ENCODE data around the gene CLSTN2. TPM values are rescaled to one million over a fixed set of nuclear protein-coding genes. Genes with fewer than 3 reads are reported as not detected.

The CLSTN2 gene
- polyA plus RNA-seq, 4 donors, result 0.92 to 2.0 (median 1.5) TPM

DNA sequence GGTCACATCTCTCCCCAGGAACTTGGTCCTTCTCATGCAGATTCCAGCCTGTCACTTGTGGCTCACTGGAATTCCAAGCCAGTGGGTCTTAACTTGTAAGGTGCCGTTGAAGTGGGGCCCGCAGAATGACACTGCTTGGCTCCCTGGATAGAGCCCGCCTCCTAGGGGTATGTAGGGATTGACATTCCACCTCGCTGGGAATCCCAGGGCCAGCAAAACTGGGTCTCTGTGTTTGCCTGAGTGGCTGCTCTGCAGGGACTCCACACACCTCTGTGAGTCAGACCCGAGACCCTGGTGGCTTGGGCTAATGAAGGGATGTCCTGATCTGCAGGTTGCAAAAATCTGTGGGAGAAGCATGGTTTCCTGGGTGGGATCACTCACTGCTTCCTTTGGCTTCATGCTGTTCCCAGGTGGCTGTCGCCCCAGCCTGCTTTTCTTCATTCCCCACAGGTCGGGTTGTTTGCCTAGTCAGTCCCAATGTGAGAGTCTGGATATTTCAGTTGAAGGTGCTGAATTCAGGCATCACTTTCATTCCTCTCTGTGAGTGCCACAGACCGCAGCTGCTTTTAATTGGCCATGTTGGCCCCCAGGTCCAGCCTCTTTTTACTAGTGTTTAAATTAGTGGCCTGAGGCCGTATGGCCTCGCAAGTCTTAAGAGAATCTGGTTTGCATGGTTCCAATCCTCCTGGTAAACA, 586.9 kb downstream of the CLSTN2 start:
- DNase-seq (ENCODE audit: low read depth in 4 of 4, low spot score in 2 of 4), result no peak

DNA sequence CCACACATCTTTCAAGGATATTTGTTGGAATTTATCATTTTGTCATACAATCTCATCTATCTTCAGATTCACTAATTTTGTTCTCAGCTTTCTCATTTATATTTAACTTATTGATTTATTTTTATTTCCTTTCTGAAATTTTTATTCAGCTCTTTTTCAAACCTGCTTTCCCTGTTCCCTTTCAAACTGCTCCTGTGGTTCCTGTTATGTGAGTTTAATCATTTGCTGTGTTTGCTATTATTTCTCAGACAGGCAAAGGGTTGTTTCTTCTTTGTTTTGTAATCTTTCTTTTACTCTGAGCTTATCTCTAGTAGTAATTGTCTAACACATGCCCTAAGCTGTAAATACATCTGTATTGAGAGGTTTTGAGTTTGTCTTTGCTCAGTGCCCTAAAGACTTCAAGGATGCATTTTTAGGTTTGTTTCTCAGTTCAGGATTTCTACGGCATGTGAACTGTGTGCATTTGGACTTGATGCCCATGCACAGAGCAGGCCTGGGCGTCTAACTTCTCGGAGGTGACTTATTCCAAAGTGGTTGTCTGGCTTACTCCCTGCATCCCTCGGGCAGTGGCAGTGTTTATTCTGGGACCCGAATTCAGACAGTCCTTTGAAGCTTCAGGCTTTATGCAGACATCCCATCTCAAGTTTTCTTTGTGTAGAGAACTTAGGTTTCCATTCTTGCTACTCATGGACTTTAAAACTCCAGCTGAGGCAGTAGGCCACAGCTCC, 587.8 kb downstream of the CLSTN2 start:
- DNase-seq (ENCODE audit: low read depth in 4 of 4, low spot score in 2 of 4), result no peak

DNA sequence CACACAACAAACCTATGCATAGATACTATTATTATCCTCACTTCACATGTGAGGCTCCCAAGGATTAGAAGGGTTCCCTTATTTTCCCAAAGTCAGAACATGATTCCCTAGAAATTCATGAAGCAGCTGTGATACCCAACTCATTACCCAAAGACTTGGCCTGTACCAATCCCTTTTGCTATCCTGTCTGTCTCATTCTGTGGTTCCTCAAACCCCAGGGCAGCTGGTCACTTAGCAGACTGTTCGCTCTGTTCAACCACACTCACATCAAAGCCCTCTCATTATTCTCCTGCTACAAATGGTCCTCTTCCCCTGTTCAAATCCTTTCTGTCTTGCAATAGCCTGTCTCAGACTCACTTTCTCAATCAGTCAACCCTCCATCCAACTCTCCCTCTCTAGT, 588.6 kb downstream of the CLSTN2 start:
- no peak for DNase-seq (ENCODE audit: low read depth in 4 of 4, low spot score in 2 of 4)

DNA sequence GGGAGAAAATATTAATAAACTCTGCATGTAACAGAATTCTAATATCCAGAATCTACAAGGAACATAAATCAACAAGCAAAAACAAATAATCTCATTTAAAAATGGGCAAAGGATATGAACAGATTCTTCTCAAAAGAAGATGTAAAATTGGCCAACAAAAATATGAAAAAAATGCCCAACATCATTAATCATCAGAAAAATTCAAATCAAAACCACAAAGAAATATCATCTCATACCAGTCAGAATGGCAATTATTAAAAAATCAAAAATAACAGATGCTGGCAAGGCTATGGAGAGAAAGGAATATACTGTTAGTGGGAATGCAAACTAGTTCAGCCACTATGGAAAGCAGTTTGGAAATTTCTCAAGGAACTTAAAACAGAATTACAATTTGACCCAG, 592.2 kb downstream of the CLSTN2 start:
- DNase-seq (ENCODE audit: low read depth in 4 of 4, low spot score in 2 of 4), result no peak

DNA sequence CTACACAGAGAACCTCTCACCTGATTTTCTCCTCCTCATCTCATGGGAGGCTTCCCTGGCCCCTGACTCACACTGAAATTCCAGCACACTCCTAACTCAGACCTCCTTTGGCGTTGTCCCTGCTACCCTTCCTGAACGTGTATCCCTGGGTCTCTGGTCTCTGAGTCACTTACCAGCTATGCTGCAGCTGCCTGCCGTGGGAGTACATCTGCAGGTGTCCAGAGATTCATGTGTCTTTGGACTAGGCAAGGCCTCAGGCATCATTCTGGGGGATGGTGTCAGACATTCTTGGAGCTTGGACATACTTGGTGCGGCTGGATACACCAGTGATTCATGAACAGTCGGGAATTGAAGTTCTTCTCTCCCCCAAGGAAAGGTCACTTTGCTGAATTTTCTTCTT, 594.1 kb downstream of the CLSTN2 start:
- no peak for DNase-seq (ENCODE audit: low read depth in 4 of 4, low spot score in 2 of 4)

DNA sequence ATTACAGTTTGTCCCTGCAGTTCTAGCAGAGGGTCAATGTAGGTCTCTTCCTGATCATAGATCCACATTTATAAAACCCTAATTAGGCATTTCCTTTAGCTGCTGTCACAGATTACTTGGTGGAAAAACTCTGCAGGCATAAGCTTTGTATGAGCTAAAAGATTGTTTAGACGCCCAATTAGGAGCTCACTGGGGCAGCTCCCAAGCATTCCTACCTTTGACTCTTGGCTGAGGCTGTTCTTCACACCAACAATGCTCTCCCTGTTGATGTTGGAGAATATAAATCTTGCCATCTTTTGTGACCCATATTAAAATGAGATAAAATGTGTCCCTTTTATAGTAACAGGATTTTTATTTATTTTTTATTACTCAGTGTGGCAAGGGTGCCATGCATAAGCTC, 594.6 kb downstream of the CLSTN2 start:
- no peak for DNase-seq (ENCODE audit: low read depth in 4 of 4, low spot score in 2 of 4)

DNA sequence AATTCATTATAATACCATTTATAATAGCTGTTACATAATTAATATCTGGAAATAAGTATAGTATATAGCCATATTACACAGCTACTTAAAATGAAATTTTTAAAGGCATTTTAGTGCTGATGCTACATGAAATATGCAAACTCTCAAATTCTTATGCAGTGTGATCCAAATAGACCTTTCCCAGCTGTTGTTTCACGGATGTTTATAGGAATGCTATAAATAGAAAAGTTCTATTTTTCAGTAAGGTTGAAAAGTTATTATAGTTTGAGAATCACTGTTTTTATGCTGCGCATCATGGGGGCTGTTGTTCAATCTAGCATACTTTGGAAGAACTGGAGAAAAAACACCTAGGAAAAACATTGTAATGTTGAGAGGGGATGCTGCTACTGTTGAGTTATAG, 595.1 kb downstream of the CLSTN2 start:
- DNase-seq (ENCODE audit: low read depth in 4 of 4, low spot score in 2 of 4), result no peak

DNA sequence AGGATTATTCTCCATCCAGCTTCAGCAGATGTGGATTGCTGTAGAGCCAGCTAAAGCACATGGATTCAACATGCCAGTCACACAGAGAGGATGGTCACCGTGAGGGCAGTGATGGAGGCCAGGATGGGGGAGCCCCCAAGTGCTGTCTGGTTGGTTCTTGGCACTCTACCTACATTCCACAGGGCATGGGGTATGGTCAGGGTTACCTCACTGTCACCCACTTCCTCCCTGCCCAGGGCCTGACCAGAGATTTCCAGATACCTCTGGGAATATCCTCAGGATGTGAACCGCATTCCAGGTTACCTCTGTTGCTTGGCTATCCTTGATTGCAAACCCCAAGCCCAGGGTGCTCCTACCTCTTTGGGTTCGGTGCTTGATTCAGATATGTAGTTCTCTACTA, 595.6 kb downstream of the CLSTN2 start:
- no peak for DNase-seq (ENCODE audit: low read depth in 4 of 4, low spot score in 2 of 4)

DNA sequence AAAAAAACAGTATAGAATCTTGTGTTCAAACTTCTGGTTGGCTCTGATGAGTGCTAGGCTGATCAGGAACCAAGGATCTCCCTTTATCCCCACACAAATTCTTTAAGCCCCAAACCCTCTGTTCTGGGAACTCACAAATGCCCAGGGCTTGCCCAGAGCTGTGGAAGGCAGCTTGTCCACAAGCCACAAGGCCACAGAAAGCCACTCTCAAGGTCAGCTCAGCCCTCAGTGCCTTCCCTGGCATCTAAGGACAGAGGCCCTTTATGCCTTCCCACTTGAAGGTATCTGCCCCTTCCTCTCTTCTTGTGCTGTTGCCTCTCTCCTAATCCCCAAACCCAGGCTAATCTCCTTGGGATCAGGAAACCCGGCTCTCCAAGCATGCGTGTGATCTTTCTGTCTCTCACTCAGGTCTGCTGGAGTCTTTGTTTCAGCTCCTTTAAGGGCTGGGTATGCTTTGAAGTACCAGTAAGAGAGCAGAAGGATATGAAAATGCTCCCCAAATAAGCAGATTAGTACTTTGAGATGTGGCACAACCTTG, 597.9 kb downstream of the CLSTN2 start:
- no peak for DNase-seq (ENCODE audit: low read depth in 4 of 4, low spot score in 2 of 4)

DNA sequence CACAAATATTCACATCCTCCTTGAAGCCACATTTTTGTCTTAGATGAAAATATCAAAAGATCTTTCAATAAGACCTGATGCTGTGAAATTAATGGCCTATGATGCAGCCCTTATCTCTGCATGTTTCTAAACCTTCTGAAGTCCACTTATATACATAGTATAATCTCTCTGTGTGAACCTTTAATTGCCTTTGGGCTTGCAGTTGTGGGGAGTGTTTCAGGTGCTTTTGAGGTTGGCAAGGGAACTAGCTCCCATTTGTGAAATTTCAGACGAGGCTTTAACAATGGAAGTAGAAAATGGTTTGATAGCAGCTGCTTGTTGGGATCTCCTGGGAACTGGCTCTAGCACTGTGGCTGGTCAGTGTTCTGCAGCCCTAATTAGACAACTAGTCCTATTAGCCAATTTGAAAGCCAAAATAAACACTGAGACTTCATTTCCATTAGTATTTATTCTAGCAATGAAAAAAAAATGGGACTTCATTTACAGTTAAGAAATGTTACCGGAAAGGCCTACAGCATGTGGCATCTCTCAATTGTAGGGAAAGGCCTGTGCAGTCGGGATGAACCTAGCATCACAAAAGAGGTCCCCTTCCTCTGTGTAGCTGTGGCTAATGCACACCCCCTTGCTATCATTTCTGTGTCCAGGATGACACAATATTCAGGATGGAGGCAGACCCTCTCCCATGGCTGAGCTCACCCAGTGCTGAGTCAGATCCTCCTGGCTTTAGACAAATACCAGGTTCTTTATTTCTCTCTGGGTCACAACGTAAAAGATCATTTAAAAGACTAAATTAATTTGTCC, 602.1 kb downstream of the CLSTN2 start:
- no peak for DNase-seq (ENCODE audit: low read depth in 4 of 4, low spot score in 2 of 4)

DNA sequence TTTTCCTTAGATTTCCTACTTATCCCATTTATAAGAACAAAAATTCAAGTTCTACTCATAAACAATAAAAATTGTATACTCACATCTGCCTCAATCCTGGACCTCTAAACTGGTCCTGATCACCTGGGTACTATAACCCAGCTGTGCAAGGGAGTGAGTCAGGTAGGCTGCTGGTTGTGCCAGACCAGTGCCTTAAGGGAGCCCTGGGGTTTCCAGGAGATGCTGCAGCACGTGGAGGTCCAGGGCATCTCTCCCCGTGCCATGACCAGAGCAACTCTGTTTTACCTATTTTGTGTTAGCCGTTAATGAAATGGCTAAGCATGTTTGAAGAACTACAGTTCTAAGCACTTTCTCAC, 602.7 kb downstream of the CLSTN2 start:
- no peak for DNase-seq (ENCODE audit: low read depth in 4 of 4, low spot score in 2 of 4)

DNA sequence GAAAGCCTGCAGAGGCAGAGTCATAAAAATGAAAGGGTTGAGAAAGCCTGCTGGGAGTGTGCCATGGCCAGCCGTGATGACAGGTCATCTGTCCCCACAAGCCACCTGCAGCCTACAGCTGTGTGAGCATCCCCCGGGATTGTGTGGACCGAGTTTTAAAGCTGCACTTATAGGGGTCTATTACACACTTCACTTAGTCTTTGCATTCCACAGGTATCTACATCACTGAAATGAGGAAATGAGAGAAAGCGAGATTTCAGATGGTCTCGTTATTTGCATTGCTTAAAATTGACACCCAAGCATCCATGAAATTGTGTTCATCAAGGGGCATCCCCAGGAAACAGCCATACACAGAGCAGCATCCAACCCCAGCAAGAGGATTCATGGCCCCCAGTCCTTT, 605.3 kb downstream of the CLSTN2 start:
- DNase-seq (ENCODE audit: low read depth in 4 of 4, low spot score in 2 of 4), result no peak

DNA sequence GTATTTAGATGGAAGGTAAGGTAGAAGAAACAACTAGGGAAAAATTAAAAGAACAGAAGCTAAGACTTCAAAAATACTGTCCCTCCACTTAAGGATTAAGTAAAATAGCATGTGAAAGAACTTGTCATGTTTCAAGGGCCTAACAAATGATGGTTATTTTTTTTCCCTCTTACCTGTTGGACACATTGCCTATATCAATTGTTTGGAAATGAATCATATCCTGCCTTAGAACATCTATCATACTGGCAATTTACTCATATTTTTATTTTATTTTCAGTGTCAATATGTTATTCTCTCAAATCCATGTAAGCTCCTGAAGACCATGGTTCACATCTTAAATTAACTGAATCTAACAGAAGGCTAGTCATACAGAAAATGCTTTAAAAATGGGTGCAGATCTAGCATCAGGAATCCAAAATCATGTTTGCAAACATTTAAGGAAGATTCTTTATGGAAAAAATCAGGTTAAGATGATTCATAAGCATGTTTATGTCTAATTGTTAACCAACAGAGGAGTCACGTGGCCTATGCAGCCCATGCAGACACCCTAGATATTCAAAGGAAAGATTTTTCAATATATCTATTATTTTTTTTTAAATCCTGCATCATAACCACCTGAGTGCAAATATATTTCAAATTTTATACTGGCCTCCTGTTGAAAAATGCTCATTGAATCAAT, 607.1 kb downstream of the CLSTN2 start:
- DNase-seq (ENCODE audit: low read depth in 4 of 4, low spot score in 2 of 4), result no peak

DNA sequence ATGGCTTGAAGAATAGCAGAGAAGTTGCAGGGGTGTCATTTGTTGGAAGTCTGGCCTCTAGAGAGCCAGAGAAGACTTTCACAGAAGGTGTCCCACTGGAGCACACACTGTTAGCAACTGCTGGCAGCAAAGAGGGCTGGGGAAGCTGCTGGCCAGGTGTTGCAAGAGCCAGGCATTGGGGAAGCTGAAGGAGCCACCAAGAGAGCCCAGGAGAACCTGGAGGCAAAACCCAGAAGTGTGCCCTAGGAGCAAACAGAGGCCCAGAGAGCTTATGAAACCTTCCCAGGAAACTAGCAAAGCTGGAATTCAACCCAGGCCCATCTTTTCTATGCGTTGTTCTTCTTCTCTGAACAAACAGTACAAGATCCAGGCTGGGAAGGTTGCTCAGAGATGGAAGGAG, 610.2 kb downstream of the CLSTN2 start:
- DNase-seq (ENCODE audit: low read depth in 4 of 4, low spot score in 2 of 4), result no peak

DNA sequence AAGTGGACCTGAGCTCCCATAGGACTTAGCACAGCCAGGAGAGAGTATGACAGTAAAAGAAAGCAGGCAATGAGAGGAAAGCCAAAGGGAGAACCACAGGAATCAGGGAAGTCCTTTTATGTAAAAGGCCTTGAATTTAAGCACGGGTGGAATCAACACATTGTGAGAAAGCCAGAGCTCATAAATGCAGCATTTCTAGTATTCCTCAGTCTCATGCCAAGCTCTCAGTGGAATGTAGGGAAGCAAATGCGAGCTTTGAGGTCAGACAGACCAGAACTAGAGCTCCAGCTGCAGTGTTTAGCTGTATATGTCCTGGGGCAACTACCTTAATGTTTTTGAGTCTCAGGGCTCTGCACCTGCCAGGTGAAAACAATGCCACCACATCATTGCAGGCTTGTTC, 610.8 kb downstream of the CLSTN2 start:
- DNase-seq (ENCODE audit: low read depth in 4 of 4, low spot score in 2 of 4), result no peak

DNA sequence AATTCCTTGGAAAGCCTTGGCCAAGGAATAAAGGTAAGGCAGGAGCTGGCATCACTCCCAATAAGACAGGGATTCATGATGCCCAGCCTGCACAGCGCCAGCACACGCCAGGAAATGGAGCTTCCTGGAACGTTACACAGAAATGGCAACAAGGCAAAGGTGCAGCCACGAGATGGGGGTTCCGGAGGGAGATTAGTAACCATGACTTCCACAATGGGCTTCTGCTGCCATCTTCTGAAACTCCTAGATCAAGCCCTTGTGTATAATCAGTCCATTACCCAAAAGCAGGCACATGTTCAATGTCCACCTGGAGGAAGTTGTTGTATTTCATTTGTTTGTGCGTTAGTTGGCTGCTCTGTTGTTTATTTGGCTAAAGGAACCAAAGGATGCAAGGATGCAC, 611.7 kb downstream of the CLSTN2 start:
- no peak for DNase-seq (ENCODE audit: low read depth in 4 of 4, low spot score in 2 of 4)

DNA sequence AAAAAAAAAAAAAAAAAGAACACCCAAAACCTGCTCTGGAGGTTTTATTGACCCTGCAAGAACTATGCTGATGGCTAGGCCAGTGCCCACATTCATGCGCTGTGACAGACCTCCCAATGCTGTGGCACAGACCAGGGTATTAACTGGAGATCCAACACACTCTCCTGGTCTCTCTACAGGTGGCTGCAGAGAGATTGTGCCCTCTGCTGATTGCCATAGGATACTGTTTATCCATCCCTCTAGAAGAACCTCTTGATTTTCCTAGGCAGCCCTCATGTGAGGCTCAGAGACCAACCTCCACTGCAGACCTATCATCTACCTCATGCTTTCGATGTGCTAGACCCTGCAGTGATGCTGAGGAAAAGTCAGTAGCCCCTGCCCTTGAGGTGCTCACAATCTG, 617.4 kb downstream of the CLSTN2 start:
- DNase-seq (ENCODE audit: low read depth in 4 of 4, low spot score in 2 of 4), result no peak

DNA sequence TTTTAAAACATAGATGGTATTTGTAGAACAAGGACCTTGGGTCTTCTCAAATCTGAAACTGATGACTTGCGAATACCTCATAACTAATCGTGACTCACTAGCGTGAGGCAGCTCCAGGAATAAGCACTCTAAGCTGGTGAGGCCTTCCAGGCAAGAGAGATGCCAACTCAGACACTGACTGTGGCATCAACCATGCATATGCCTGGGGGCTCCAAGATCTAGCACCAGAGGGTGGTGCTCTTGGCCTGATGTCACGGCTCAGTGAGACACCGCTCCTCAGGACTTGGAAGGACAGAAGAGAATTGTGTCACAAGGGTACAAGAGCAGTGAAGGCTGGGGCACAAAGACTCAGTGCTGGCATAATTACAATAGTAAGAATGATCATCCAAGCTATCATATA, 617.9 kb downstream of the CLSTN2 start:
- DNase-seq (ENCODE audit: low read depth in 4 of 4, low spot score in 2 of 4), result no peak

DNA sequence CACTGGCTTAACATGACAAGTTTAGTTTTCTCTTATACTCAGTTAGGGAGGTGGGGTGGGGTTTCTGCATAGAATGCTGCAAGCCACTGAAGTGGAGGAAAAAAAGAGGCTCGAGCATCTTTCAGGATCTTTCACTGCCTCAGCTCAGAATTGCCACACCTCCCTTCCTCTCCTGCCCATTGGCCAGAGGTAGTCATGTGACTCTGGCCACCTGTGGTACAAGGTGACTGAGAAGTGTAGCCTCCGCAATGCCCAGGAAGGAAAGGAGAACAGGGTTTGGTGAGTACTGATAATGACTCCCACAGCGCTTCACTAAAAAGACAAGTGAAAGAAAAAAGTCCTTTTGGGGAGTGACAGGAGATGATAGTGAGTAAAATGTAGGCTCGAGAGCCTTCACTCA, 618.6 kb downstream of the CLSTN2 start:
- DNase-seq (ENCODE audit: low read depth in 4 of 4, low spot score in 2 of 4), result no peak

DNA sequence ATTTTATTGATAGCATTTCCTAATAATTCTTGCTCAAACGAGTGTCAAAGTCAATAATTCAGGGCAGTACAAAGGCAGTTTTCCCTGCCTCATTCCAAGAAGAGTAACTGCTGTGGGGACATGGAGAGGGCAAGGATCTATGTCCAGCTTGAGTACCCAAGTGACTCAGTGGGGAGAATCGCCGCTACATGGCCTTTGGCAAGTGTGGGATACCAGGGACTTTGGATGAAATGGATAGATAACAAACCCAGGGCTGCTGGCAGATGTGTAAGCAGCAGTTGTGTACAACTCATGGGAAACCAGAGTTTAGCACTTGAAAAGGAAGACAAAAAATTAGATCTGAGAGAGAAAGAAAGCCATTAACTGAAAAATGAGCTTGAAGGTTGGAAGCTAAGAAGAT, 620.7 kb downstream of the CLSTN2 start:
- DNase-seq (ENCODE audit: low read depth in 4 of 4, low spot score in 2 of 4), result no peak

DNA sequence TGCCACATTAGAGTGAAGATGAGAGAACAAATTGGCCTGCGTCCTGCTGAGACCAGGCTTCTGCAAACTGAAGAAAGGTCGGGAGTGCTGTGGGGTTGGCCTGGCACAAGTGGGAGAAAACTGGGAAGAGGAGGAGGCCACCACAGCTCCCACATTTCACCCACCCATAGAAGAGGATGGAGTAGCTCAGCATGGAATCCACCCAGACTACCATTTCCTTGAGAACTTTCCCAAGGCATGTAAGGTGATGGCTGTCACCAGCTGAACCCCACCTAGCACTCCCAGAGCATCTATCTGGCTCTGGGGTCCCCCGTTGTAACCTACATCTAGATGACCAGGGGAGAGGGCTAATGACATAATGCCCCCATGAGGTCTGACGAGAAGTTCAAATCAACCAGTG, 622.5 kb downstream of the CLSTN2 start:
- no peak for DNase-seq (ENCODE audit: low read depth in 4 of 4, low spot score in 2 of 4)

Measured in left renal cortex interstitium (tissue), 4 donors.